Endothelial cell (in vitro differentiated cells): ENCODE results near the gene OTUD7B. TPM values are rescaled to one million over a fixed set of nuclear protein-coding genes. Genes with fewer than 3 reads are reported as not detected.
A peak's percentile ranks its signal among the peaks of the same experiment; 100 is the strongest.
"Not testable (repeated sequence)": the region's sequence is repeated elsewhere in the genome, so short reads cannot be mapped to it uniquely, and the experiment has no call there.

ENCODE experiments used
- DNase-seq: peaks from one replicate; pipeline ENCODE4 v3.0.0; 2021; ENCODE audit warnings: low spot score
- H3K27ac Mint-ChIP-seq: one replicate; pipeline ENCODE4 v1.8.0; 2021; ENCODE audit warnings: mixed read lengths, inconsistent platforms; ENCODE audit not compliant: unreplicated experiment
- H3K27me3 Mint-ChIP-seq: one replicate; pipeline ENCODE4 v1.8.0; 2021; ENCODE audit warnings: mild to moderate bottlenecking, moderate library complexity, mixed read lengths, inconsistent platforms; ENCODE audit not compliant: unreplicated experiment
- H3K36me3 Mint-ChIP-seq: one replicate; pipeline ENCODE4 v1.8.0; 2021; ENCODE audit warnings: mild to moderate bottlenecking, low read depth, mixed read lengths, inconsistent platforms; ENCODE audit not compliant: unreplicated experiment
- H3K4me1 Mint-ChIP-seq: one replicate; pipeline ENCODE4 v1.8.0; 2021; ENCODE audit warnings: mild to moderate bottlenecking, mixed read lengths, inconsistent platforms; ENCODE audit not compliant: unreplicated experiment
- H3K4me3 Mint-ChIP-seq: one replicate; pipeline ENCODE4 v1.8.0; 2021; ENCODE audit warnings: mild to moderate bottlenecking, mixed read lengths, inconsistent platforms; ENCODE audit not compliant: unreplicated experiment
- H3K9me3 Mint-ChIP-seq: one replicate; pipeline ENCODE4 v1.8.0; 2021; ENCODE audit warnings: mixed read lengths, inconsistent platforms; ENCODE audit not compliant: unreplicated experiment
- total RNA-seq: library from RNA; stranded (reverse); fragmentation: NEBNext Ultra II Directional; extraction: Animal tissue kit (Norgen Biotek cat#: 25700); gene quantifications from one replicate; pipeline ENCODE4 v1.2.1, GENCODE V29; 2021; ENCODE audit not compliant: unreplicated experiment
- TF ChIP-seq, protein P1 (sequence below): fragments of 200-600 bp; sonication (generic); IDR thresholded peaks from one replicate; pipeline ENCODE4 v1.5.0; 2021; ENCODE audit warnings: antibody characterized with exemption; ENCODE audit not compliant: unreplicated experiment

The OTUD7B gene
- total RNA-seq, 1 donor from 2014 or later = 20.4 TPM

DNA sequence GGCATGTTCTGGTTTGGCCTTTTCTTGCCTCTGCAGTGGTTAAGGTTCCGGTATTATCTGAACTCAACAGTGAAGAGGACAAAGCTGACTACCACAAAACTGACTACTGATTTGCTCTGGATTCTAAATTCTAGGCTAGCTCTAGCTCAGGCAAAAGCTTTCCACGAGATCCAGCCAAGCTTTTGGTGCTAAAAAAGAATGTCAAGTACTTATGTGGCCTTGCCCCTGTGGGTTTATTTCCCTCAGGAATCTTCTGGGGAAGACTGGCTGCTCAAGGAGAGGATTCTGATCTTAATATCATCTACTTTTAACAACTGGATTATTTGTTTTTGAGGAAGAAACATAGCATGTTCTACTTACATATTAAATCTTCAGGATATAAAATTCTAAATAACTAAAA lies 47.8 kb downstream of the OTUD7B start:
- DNase-seq = no peak
- Mint-ChIP-seq H3K36me3 (peaks cover 39% of the 10 kb centered on the region), H3K4me3 (no peak overlapping the region), H3K27me3 (peaks cover 5% of the 10 kb centered on the region), H3K9me3 (peaks cover 3% of the 10 kb centered on the region), H3K27ac (peak overlapping the region; percentile 70), H3K4me1 (peaks cover 9% of the 10 kb centered on the region)
- TF ChIP-seq, protein P1, sequence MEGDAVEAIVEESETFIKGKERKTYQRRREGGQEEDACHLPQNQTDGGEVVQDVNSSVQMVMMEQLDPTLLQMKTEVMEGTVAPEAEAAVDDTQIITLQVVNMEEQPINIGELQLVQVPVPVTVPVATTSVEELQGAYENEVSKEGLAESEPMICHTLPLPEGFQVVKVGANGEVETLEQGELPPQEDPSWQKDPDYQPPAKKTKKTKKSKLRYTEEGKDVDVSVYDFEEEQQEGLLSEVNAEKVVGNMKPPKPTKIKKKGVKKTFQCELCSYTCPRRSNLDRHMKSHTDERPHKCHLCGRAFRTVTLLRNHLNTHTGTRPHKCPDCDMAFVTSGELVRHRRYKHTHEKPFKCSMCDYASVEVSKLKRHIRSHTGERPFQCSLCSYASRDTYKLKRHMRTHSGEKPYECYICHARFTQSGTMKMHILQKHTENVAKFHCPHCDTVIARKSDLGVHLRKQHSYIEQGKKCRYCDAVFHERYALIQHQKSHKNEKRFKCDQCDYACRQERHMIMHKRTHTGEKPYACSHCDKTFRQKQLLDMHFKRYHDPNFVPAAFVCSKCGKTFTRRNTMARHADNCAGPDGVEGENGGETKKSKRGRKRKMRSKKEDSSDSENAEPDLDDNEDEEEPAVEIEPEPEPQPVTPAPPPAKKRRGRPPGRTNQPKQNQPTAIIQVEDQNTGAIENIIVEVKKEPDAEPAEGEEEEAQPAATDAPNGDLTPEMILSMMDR = no peak

DNA sequence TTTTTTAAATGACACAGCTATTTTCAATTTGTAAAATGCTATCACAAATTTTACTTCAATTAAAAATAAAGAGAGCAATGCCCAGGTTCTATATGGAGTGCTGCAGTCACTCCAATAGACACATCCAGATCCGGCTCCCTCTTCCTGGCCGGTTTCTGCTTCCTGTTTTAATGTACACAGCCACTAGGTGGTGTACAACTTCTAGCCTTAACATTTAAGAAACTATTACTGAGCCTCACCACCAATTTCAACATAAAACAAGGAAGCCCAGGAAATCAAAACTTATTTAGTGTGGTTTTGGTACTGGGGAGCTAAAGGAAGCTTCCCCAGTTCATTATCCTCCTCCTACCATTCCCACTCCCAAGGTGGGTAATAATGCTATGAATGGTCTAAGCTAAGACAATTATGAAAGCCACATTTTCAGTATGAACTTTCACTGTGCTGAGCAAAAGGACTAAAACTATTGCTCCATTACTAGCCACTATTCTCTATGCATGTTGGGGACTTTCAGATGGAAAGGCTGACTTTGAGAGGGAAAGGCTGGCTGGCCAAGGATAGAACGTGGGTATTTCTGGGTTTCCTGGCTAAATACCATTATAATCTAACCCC lies 48.4 kb downstream of the OTUD7B start:
- H3K27me3 Mint-ChIP-seq = peaks cover 5% of the 10 kb centered on the region
- DNase-seq = peak; percentile 57
- TF ChIP-seq, protein P1 = peak; percentile 79
- H3K4me3 Mint-ChIP-seq = no peak overlapping the region
- H3K9me3 Mint-ChIP-seq = peaks cover 3% of the 10 kb centered on the region
- H3K27ac Mint-ChIP-seq = peak overlapping the region; percentile 70
- H3K36me3 Mint-ChIP-seq = peaks cover 44% of the 10 kb centered on the region
- H3K4me1 Mint-ChIP-seq = peaks cover 9% of the 10 kb centered on the region

DNA sequence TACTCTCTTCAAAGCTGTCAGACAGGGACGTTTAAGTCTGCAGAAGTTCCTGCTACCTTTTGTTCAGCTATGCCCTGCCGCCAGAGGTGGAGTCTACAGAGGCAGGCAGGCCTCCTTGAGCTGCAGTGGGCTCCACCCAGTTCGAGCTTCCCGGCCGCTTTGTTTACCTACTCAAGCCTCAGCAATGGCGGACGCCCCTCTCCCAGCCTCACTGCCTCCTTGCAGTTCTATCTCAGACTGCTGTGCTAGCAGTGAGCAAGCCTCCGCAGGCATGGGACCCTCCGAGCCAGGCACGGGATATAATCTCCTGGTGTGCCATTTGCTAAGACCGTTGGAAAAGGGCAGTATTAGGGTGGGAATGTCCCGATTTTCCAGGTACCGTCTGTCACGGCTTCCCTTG lies 53.0 kb downstream of the OTUD7B start:
- not testable (repeated sequence) for H3K27ac Mint-ChIP-seq, H3K9me3 Mint-ChIP-seq
- H3K36me3 Mint-ChIP-seq = peaks cover 59% of the 10 kb centered on the region

DNA sequence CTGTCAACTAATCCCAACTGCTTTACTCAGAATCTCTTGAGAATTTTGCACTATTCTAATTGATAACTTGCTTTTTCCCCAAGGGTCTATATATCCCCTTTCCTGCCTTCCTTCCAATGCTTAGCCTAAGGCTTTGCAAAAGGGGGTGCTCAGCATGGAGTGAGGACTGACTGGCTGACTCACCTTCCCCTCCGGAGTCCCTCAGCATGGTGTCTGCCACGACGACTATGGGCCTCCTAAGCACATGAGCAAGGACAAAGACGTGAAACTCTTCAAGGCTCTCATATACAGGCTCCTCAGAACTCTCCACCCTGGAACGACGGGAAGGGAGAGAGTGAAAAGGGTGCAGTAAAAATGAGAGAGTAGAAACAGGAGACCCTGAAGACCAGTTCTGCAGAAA lies 60.6 kb downstream of the OTUD7B start:
- no peaks in the 10 kb centered on the region for H3K27me3 Mint-ChIP-seq
- TF ChIP-seq, protein P1 = no peak
- H3K36me3 Mint-ChIP-seq = peaks cover 41% of the 10 kb centered on the region
- no peaks in the 10 kb centered on the region for H3K9me3 Mint-ChIP-seq
- no peak overlapping the region for H3K27ac Mint-ChIP-seq
- H3K4me3 Mint-ChIP-seq = no peak overlapping the region
- H3K4me1 Mint-ChIP-seq = no peaks in the 10 kb centered on the region
- no peak for DNase-seq

More for the DNA sequence above, 53.0 kb downstream of the OTUD7B start:
- peak overlapping the region; percentile 85 for H3K4me3 Mint-ChIP-seq
- H3K27me3 Mint-ChIP-seq, H3K4me1 Mint-ChIP-seq, DNase-seq: not testable (repeated sequence)

DNA sequence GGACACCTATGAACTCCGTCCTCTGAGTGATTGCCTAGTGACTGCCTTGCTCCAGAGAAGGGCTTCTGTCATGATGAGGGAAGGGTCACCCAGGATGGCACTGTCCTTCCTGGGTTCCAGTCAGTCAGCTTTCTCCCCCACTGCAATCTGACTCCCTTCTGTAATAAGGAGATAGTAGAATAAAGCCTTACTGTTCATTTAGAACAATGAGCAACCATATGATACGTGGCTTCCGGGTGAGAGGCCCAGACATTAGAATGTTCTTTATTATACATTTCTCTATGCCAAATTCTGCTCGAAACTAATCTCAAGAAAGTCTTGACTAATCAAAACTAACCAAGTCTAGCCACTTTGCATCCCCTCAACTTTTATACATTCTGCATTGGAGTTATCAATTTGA lies 65.3 kb downstream of the OTUD7B start:
- Mint-ChIP-seq H3K4me1 (peaks cover 26% of the 10 kb centered on the region), H3K27me3 (peaks cover 4% of the 10 kb centered on the region), H3K36me3 (peaks cover 35% of the 10 kb centered on the region), H3K27ac (no peak overlapping the region), H3K4me3 (peak overlapping the region; percentile 67), H3K9me3 (no peaks in the 10 kb centered on the region)
- DNase-seq = no peak
- TF ChIP-seq, protein P1 = no peak
